A549 (cell line): ENCODE measurements around the gene ATP2C2. TPM values are rescaled to one million over a fixed set of nuclear protein-coding genes. Genes with fewer than 3 reads are reported as not detected.

ENCODE experiments used
- ATAC-seq, 2 experiments: fragments of 200-7000 bp in 1 of 2; fragments of >200 bp in 1 of 2; cut with Nextera tagmentation in 1 of 2; cut with Tn5 transposase in 1 of 2; 3 replicates each; pipeline versions ENCODE4 v1.8.0 to v1.9.1; 2018 to 2020; ENCODE audit warnings: mild to moderate bottlenecking in 1 of 2, moderate library complexity in 1 of 2
- CTCF ChIA-PET: fragments of 300-600 bp; sonication (Branson Sonifier 250); formaldehyde crosslinking; extraction: SDS; loops from one replicate; lab custom pipeline; 2021; ENCODE audit warnings: antibody characterized with exemption, inconsistent platforms; lab: Yijun Ruan, JAX
- POLR2A ChIA-PET: fragments of 350-600 bp; formaldehyde crosslinking; extraction: SDS; loops from one replicate; lab custom pipeline; 2021; ENCODE audit warnings: antibody characterized with exemption, inconsistent platforms; lab: Yijun Ruan, JAX
- DNase-seq, 2 experiments: peaks; one replicate each; pipeline versions ENCODE4 v3.0.0 to v3.0.0-alpha.2; 2011 to 2016; ENCODE audit warnings: low read depth in 1 of 2, low spot score in 1 of 2
- FAIRE-seq: peaks from 2 replicates; lab custom pipeline; 2011; peaks lifted over from hg19 to GRCh38; lab: Jason Lieb, UNC
- H3K27ac ChIP-seq, 2 experiments: fragments of >200 bp; sonication (Bioruptor Twin); formaldehyde crosslinking; 3 replicates each; pipeline ENCODE4 v1.5.1; 2016 to 2017
- H3K4me1 ChIP-seq: fragments of >200 bp; sonication (Bioruptor Twin); formaldehyde crosslinking; 3 replicates; pipeline ENCODE4 v1.6.1; 2016
- H3K4me2 ChIP-seq: fragments of >200 bp; sonication (Bioruptor Twin); formaldehyde crosslinking; 3 replicates; pipeline ENCODE4 v1.6.1; 2016
- H3K4me3 ChIP-seq: fragments of >200 bp; sonication (Bioruptor Twin); formaldehyde crosslinking; 3 replicates; pipeline ENCODE4 v1.5.1; 2016
- H3K9me3 ChIP-seq: fragments of >200 bp; sonication (Bioruptor Twin); formaldehyde crosslinking; 3 replicates; pipeline ENCODE4 v1.6.1; 2016
- BHLHE40 ChIP-seq: IDR thresholded peaks from 2 replicates; pipeline ENCODE4 v1.6.1; 2012; ENCODE audit warnings: low read depth, low read length, inconsistent platforms
- CBX2 ChIP-seq: fragments of 200-600 bp; sonication (generic); IDR thresholded peaks from 2 replicates; pipeline ENCODE4 v1.6.1; 2016; ENCODE audit warnings: low read depth, mild to moderate bottlenecking, borderline replicate concordance
- CEBPB ChIP-seq, 2 experiments: fragments of >200 bp in 1 of 2; sonication (Bioruptor Twin) in 1 of 2; formaldehyde crosslinking in 1 of 2; IDR thresholded peaks; 2 replicates each; pipeline ENCODE4 v1.6.1; 2012 to 2016
- EHF ChIP-seq: fragments of 250-450 bp; sonication (Bioruptor Pico); IDR thresholded peaks from 2 replicates; pipeline ENCODE4 v1.5.0; 2020; ENCODE audit warnings: mild to moderate bottlenecking
- ESRRA ChIP-seq: fragments of 150-350 bp; IDR thresholded peaks from 2 replicates; pipeline ENCODE4 v1.6.1; 2014; ENCODE audit warnings: mild to moderate bottlenecking, low read length, borderline replicate concordance
- FOSB ChIP-seq: fragments of 250-450 bp; sonication (Bioruptor Pico); IDR thresholded peaks from 2 replicates; pipeline ENCODE4 v1.5.0; 2020; ENCODE audit warnings: mild to moderate bottlenecking, moderate library complexity
- FOXS1 ChIP-seq: fragments of 250-450 bp; sonication (Bioruptor Pico); IDR thresholded peaks from 2 replicates; pipeline ENCODE4 v1.5.0; 2020; ENCODE audit warnings: mild to moderate bottlenecking, moderate library complexity
- GATA3 ChIP-seq: IDR thresholded peaks from 2 replicates; pipeline ENCODE4 v1.6.1; 2012; ENCODE audit warnings: borderline replicate concordance
- HDAC2 ChIP-seq: fragments of 200-600 bp; sonication (generic); IDR thresholded peaks from 2 replicates; pipeline ENCODE4 v1.6.1; 2016
- HOXA7 ChIP-seq: fragments of 250-450 bp; sonication (Bioruptor Pico); IDR thresholded peaks from 2 replicates; pipeline ENCODE4 v1.5.0; 2020; ENCODE audit warnings: mild to moderate bottlenecking, moderate library complexity
- HOXB5 ChIP-seq: fragments of 250-450 bp; sonication (Bioruptor Pico); IDR thresholded peaks from 2 replicates; pipeline ENCODE4 v1.5.0; 2020; ENCODE audit warnings: mild to moderate bottlenecking, moderate library complexity
- JUN ChIP-seq, 2 experiments: fragments of >200 bp; sonication (Bioruptor Twin); formaldehyde crosslinking; IDR thresholded peaks; 2 replicates in 1 of 2; 3 replicates in 1 of 2; pipeline ENCODE4 v1.6.1; 2016 to 2017
- NPAS2 ChIP-seq: fragments of 250-450 bp; sonication (Bioruptor Pico); IDR thresholded peaks from 2 replicates; pipeline ENCODE4 v1.8.0; 2022; ENCODE audit warnings: mild to moderate bottlenecking, moderate library complexity, borderline replicate concordance
- POLR2A ChIP-seq: IDR thresholded peaks from 2 replicates; pipeline ENCODE4 v1.6.1; 2012; ENCODE audit warnings: mild to moderate bottlenecking, low read length
- RAD21 ChIP-seq, 2 experiments: fragments of >200 bp in 1 of 2; sonication (Bioruptor Twin) in 1 of 2; formaldehyde crosslinking in 1 of 2; IDR thresholded peaks in 1 of 2; conservative IDR thresholded peaks in 1 of 2; 2 replicates in 1 of 2; 3 replicates in 1 of 2; pipeline ENCODE4 v1.6.1; 2012 to 2018; ENCODE audit warnings: inconsistent platforms in 1 of 2
- RARB ChIP-seq: fragments of 250-450 bp; sonication (Bioruptor Pico); IDR thresholded peaks from 2 replicates; pipeline ENCODE4 v1.8.0; 2021; ENCODE audit warnings: mild to moderate bottlenecking, moderate library complexity
- RFX5 ChIP-seq: fragments of 450-650 bp; IDR thresholded peaks from 2 replicates; pipeline ENCODE4 v1.7.1; 2014; ENCODE audit warnings: antibody characterized with exemption, mild to moderate bottlenecking, moderate library complexity
- RNF2 ChIP-seq: fragments of 200-600 bp; sonication (generic); IDR thresholded peaks from 2 replicates; pipeline ENCODE4 v1.6.1; 2016; ENCODE audit warnings: low read depth, mild to moderate bottlenecking, antibody characterized with exemption, moderate library complexity, borderline replicate concordance
- SMC3 ChIP-seq: fragments of >200 bp; sonication (Bioruptor Twin); formaldehyde crosslinking; IDR thresholded peaks from 3 replicates; pipeline ENCODE4 v1.6.1; 2018; ENCODE audit warnings: inconsistent platforms
- SREBF2 ChIP-seq: fragments of 450-650 bp; IDR thresholded peaks from 2 replicates; pipeline ENCODE4 v1.6.1; 2014; ENCODE audit warnings: mild to moderate bottlenecking, moderate library complexity
- TFCP2L1 ChIP-seq: fragments of 250-450 bp; sonication (Bioruptor Pico); IDR thresholded peaks from 2 replicates; pipeline ENCODE4 v1.5.0; 2021; ENCODE audit warnings: mild to moderate bottlenecking
- TP53 ChIP-seq: fragments of 250-450 bp; sonication (Bioruptor Pico); IDR thresholded peaks from 2 replicates; pipeline ENCODE4 v1.5.0; 2021; ENCODE audit warnings: mild to moderate bottlenecking, moderate library complexity
- ZFP36 ChIP-seq: fragments of 450-650 bp; IDR thresholded peaks from 2 replicates; pipeline ENCODE4 v1.6.1; 2014; ENCODE audit warnings: borderline replicate concordance; ENCODE audit not compliant: partially characterized antibody
- WGBS: methylation state at CpG from one replicate; pipeline ENCODE4 v1.1.6; 2017; ENCODE audit errors: missing lambda C conversion rate; 5-methylcytosine and 5-hydroxymethylcytosine counted together
- polyA plus RNA-seq, 4 experiments: library from polyadenylated mRNA; depleted of rRNA in 3 of 4; stranded (reverse); fragments of >200 nt; fragmentation: RNase III in 1 of 4; extraction: RNeasy Plus Mini Kit Qiagen cat#74134 plus additional on column Dnase treatment in 1 of 4; gene quantifications; 2 replicates in 3 of 4; 3 replicates in 1 of 4; pipeline ENCODE4 v1.2.3, GENCODE V29; 2011 to 2017
- TF ChIP-seq, protein P1 (sequence below): fragments of 150-350 bp; IDR thresholded peaks from 2 replicates; pipeline ENCODE4 v1.6.1; 2014; ENCODE audit warnings: low read depth, mild to moderate bottlenecking, low read length
- TF ChIP-seq, protein P2 (sequence below): fragments of >200 bp; sonication (Bioruptor Twin); formaldehyde crosslinking; IDR thresholded peaks from 3 replicates; pipeline ENCODE4 v1.5.1; 2016
- TF ChIP-seq, protein P3 (sequence below): fragments of >200 bp; sonication (Bioruptor Twin); formaldehyde crosslinking; IDR thresholded peaks from 3 replicates; pipeline ENCODE4 v1.6.1; 2016
- TF ChIP-seq, protein P4 (sequence below): IDR thresholded peaks from 2 replicates; pipeline ENCODE4 v1.6.1; 2012

ATP2C2 gene
- polyA plus RNA-seq, 2 of the 4 experiments (the other 2 are of a cell fraction) = 0.14 to 0.17 TPM

- CTCF ChIA-PET = no interaction called here
- H3K4me3 ChIP-seq = no peak overlapping the region
- TF ChIP-seq HDAC2 (no peak), CEBPB (IDR thresholded peaks at IDR 0.05) (no peak), ZFP36 (no peak), NPAS2 (no peak), HOXB5 (CRISPR knock-in tag) (no peak)
- POLR2A ChIA-PET = no interaction called here
- 56% methylated on average over 2 of the region's 2 CpGs for WGBS
- no peak overlapping the region for H3K4me2 ChIP-seq
- no peak for FAIRE-seq
- no peak for ATAC-seq
- no peak overlapping the region for H3K27ac ChIP-seq
- no peak for DNase-seq
- H3K4me1 ChIP-seq = peaks cover 15% of the 10 kb centered on the region; the same call in 2 of the 3 replicates
- H3K9me3 ChIP-seq = no peaks in the 10 kb centered on the region
Observed at GRCh38 chr16:84355149-84355548, 13.2 kb upstream of the ATP2C2 start.

DNA sequence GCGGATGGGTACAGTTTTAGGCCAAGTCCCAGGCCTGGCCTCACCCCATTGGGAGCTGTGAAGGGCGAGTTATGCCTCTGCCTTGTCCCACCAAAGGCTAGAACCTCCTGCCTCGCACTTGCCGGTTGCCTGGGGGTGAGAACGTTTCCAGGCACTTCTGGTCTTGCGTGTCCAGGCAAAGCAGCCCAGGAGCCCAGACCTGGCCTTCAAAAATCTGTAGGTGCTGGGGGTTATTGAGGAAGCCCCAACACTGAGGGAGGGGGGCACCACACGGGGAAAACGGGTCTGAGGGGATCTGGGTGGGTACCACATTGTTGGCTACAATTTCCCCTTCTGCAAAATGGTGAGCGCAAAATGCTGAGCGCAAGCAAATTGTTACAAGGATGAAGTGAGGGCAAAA lies 12.2 kb upstream of the ATP2C2 start:
- Histone ChIP-seq H3K4me3 (no peak overlapping the region), H3K9me3 (no peaks in the 10 kb centered on the region), H3K4me1 (peaks cover 15% of the 10 kb centered on the region; the same call in 2 of the 3 replicates), H3K27ac (peak overlapping the region in 1 of 2 experiments; percentile 26; a peak in 2 of 6 replicates), H3K4me2 (peak overlapping the region; percentile 47; the same call in 2 of the 3 replicates)
- no peak for ATAC-seq
- 64% methylated on average over 10 of the region's 10 CpGs for WGBS
- ChIA-PET POLR2A (no interaction called here), CTCF (interaction anchor here (1.3 kb wide), 1 partner anchor 13 kb away, joined by 3 read pairs; no protein-coding TSS in a partner anchor)
- TF ChIP-seq POLR2A = no peak
- no peak for TF ChIP-seq TP53 (CRISPR knock-in tag)
- no peak for TF ChIP-seq SREBF2
- no peak for TF ChIP-seq CBX2
- TF ChIP-seq FOXS1 = no peak
- no peak for TF ChIP-seq TFCP2L1 (CRISPR knock-in tag)
- FAIRE-seq = no peak
- no peak for DNase-seq

- POLR2A ChIA-PET = no interaction called here
- Histone ChIP-seq H3K4me3 (no peak overlapping the region), H3K9me3 (no peaks in the 10 kb centered on the region), H3K4me2 (peak overlapping the region; percentile 47; the same call in 2 of the 3 replicates), H3K4me1 (peaks cover 15% of the 10 kb centered on the region; the same call in 2 of the 3 replicates), H3K27ac (peak overlapping the region in 1 of 2 experiments; percentile 26; a peak in 3 of 6 replicates)
- CTCF ChIA-PET = interaction anchor here (1.3 kb wide), 1 partner anchor 14 kb away, joined by 3 read pairs; no protein-coding TSS in a partner anchor
- WGBS = 34% methylated on average over 11 of the region's 11 CpGs
- peak; percentile 49 to 51; a peak in 5 of 6 replicates for ATAC-seq
- TF ChIP-seq EHF = no peak
- DNase-seq = no peak
- no peak for FAIRE-seq
Observed at GRCh38 chr16:84356591-84357116, 11.7 kb upstream of the ATP2C2 start.

DNA sequence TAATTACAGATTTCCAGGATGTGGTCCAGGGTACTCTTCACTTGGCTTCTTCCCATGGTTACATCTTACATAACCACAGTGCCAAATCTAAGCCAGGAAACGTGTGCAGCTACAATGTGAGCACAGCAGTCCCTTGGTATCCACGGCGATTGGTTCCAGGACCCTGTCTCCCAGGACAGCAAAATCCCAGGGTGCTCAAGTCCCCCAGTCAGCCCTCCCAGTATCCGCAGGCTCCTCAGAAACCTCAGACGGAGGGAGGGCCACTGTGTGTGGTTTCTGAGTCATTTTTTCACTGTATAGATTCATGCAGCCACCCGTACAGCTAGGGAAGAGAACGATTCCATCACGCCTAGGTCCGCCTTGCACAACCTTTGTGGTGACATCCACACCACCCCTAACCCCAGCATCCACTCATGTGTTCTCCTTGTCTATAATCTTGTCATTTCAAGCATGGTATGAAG lies 11.1 kb upstream of the ATP2C2 start:
- FAIRE-seq (no peak), DNase-seq (no peak), ATAC-seq (peak; percentile 61 to 64; a peak in 5 of 6 replicates)
- POLR2A ChIA-PET = no interaction called here
- CTCF ChIA-PET = interaction anchor here (2.2 kb wide), 1 partner anchor 80 kb away, joined by 9 read pairs; no protein-coding TSS in a partner anchor
- H3K27ac ChIP-seq = peak overlapping the region in 1 of 2 experiments; percentile 26; a peak in 3 of 6 replicates
- H3K4me3 ChIP-seq = no peak overlapping the region
- peaks cover 15% of the 10 kb centered on the region; the same call in 2 of the 3 replicates for H3K4me1 ChIP-seq
- peak overlapping the region; percentile 47; the same call in 2 of the 3 replicates for H3K4me2 ChIP-seq
- H3K9me3 ChIP-seq = no peaks in the 10 kb centered on the region
- 52% methylated on average over 9 of the region's 9 CpGs for WGBS
- no peak for TF ChIP-seq GATA3
- TF ChIP-seq SMC3 = no peak
- TF ChIP-seq, protein P1, sequence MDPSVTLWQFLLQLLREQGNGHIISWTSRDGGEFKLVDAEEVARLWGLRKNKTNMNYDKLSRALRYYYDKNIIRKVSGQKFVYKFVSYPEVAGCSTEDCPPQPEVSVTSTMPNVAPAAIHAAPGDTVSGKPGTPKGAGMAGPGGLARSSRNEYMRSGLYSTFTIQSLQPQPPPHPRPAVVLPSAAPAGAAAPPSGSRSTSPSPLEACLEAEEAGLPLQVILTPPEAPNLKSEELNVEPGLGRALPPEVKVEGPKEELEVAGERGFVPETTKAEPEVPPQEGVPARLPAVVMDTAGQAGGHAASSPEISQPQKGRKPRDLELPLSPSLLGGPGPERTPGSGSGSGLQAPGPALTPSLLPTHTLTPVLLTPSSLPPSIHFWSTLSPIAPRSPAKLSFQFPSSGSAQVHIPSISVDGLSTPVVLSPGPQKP = no peak
- TF ChIP-seq FOXS1 = no peak
- no peak for TF ChIP-seq HOXA7 (CRISPR knock-in tag)
- TF ChIP-seq, protein P2, sequence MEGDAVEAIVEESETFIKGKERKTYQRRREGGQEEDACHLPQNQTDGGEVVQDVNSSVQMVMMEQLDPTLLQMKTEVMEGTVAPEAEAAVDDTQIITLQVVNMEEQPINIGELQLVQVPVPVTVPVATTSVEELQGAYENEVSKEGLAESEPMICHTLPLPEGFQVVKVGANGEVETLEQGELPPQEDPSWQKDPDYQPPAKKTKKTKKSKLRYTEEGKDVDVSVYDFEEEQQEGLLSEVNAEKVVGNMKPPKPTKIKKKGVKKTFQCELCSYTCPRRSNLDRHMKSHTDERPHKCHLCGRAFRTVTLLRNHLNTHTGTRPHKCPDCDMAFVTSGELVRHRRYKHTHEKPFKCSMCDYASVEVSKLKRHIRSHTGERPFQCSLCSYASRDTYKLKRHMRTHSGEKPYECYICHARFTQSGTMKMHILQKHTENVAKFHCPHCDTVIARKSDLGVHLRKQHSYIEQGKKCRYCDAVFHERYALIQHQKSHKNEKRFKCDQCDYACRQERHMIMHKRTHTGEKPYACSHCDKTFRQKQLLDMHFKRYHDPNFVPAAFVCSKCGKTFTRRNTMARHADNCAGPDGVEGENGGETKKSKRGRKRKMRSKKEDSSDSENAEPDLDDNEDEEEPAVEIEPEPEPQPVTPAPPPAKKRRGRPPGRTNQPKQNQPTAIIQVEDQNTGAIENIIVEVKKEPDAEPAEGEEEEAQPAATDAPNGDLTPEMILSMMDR = no peak
- TF ChIP-seq BHLHE40 = no peak
- TF ChIP-seq, protein P3, sequence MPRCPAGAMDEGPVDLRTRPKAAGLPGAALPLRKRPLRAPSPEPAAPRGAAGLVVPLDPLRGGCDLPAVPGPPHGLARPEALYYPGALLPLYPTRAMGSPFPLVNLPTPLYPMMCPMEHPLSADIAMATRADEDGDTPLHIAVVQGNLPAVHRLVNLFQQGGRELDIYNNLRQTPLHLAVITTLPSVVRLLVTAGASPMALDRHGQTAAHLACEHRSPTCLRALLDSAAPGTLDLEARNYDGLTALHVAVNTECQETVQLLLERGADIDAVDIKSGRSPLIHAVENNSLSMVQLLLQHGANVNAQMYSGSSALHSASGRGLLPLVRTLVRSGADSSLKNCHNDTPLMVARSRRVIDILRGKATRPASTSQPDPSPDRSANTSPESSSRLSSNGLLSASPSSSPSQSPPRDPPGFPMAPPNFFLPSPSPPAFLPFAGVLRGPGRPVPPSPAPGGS = no peak
- TF ChIP-seq RFX5 = no peak
- no peak for TF ChIP-seq POLR2A
- no peak for TF ChIP-seq RNF2
- TF ChIP-seq RARB (CRISPR knock-in tag) = no peak
- no peak for TF ChIP-seq JUN (IDR thresholded peaks at IDR 0.05)
- TF ChIP-seq, protein P4, sequence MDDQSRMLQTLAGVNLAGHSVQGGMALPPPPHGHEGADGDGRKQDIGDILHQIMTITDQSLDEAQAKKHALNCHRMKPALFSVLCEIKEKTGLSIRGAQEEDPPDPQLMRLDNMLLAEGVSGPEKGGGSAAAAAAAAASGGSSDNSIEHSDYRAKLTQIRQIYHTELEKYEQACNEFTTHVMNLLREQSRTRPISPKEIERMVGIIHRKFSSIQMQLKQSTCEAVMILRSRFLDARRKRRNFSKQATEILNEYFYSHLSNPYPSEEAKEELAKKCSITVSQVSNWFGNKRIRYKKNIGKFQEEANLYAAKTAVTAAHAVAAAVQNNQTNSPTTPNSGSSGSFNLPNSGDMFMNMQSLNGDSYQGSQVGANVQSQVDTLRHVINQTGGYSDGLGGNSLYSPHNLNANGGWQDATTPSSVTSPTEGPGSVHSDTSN = no peak
- TF ChIP-seq TP53 (CRISPR knock-in tag) = no peak
- no peak for TF ChIP-seq ESRRA
- no peak for TF ChIP-seq FOSB (CRISPR knock-in tag)
- no peak for TF ChIP-seq RAD21 (conservative IDR thresholded peaks at IDR 0.05 in 1 of 2, IDR thresholded peaks at IDR 0.05 in 1 of 2)
